Endothelial cell of umbilical vein (primary cell): Measurements from ENCODE around the gene ATG12. TPM values are rescaled to one million over a fixed set of nuclear protein-coding genes. Genes with fewer than 3 reads are reported as not detected.

ENCODE experiments used
- Bru-seq: library from RNA; stranded (reverse); fragments of 400-500 nt; gene quantifications from one replicate; lab custom pipeline; 2021; lab: Mats Ljungman, UMichigan
- BruChase-seq, 2 experiments: library from RNA; stranded (reverse); fragments of 400-500 nt; gene quantifications; one replicate each; lab custom pipeline; 2021; lab: Mats Ljungman, UMichigan
- BruUV-seq: library from RNA; stranded (reverse); fragments of 400-500 nt; replicated peaks from 2 replicates; lab custom pipeline; 2021; lab: Mats Ljungman, UMichigan
- CTCF ChIA-PET: fragments of 300-600, 350-600 bp; sonication (Branson Sonifier 250); formaldehyde crosslinking; loops from one replicate; lab custom pipeline; 2021; ENCODE audit warnings: antibody characterized with exemption, inconsistent platforms; lab: Charles Lee
- POLR2A ChIA-PET: fragments of 300-600, 350-600 bp; sonication (Branson Sonifier 250); formaldehyde crosslinking; loops from one replicate; lab custom pipeline; 2021; ENCODE audit warnings: antibody characterized with exemption, inconsistent platforms; lab: Charles Lee
- DNase-seq: peaks from one replicate; pipeline ENCODE4 v3.0.0-alpha.2; 2011; ENCODE audit warnings: low read depth, low spot score
- FAIRE-seq: peaks from 2 replicates; lab custom pipeline; 2011; peaks lifted over from hg19 to GRCh38; lab: Jason Lieb, UNC
- H2AFZ ChIP-seq: 2 replicates; pipeline ENCODE4 v1.6.0; 2012; ENCODE audit warnings: low read depth, low read length, control low read depth, inconsistent platforms
- H3K27ac ChIP-seq: 2 replicates; pipeline ENCODE4 v1.5.1; 2011; ENCODE audit warnings: low read depth, mild to moderate bottlenecking, control low read depth, low read length, moderate library complexity; ENCODE audit not compliant: insufficient read depth
- H3K27me3 ChIP-seq, 2 experiments: 2 replicates each; pipeline versions ENCODE4 v1.6.0 to v1.6.1; 2011; ENCODE audit warnings: low read length in 2 of 2, mixed read lengths in 1 of 2; ENCODE audit not compliant: control insufficient read depth in 2 of 2, insufficient read depth in 2 of 2
- H3K36me3 ChIP-seq, 2 experiments: 2 replicates in 1 of 2; 3 replicates in 1 of 2; pipeline ENCODE4 v1.5.1; 2011; ENCODE audit warnings: low read length in 2 of 2, mild to moderate bottlenecking in 1 of 2, moderate library complexity in 1 of 2; ENCODE audit not compliant: control insufficient read depth in 2 of 2, insufficient read depth in 2 of 2; ENCODE audit errors: extremely low read depth in 1 of 2
- H3K4me1 ChIP-seq: 3 replicates; pipeline ENCODE4 v1.5.1; 2011; ENCODE audit warnings: mild to moderate bottlenecking, low read length; ENCODE audit not compliant: control insufficient read depth, insufficient read depth; ENCODE audit errors: extremely low read depth
- H3K4me2 ChIP-seq: 2 replicates; pipeline ENCODE4 v1.6.1; 2011; ENCODE audit warnings: low read length, control low read depth, mixed read lengths; ENCODE audit not compliant: insufficient read depth
- H3K4me3 ChIP-seq, 3 experiments: fragments of 200-600 bp in 1 of 3; sonication (generic), shearing (Covaris generic) in 1 of 3; replicated peaks in 1 of 3; 2 replicates each; pipeline ENCODE4 v1.5.1; 2011 to 2016; ENCODE audit warnings: control low read depth in 3 of 3, low read length in 3 of 3, mild to moderate bottlenecking in 2 of 3, inconsistent platforms in 1 of 3, low read depth in 1 of 3, moderate library complexity in 1 of 3; ENCODE audit not compliant: insufficient read depth in 1 of 3
- H3K79me2 ChIP-seq: 2 replicates; pipeline ENCODE4 v1.6.0; 2012; ENCODE audit warnings: low read length, inconsistent platforms; ENCODE audit not compliant: control insufficient read depth, insufficient read depth
- H3K9ac ChIP-seq: replicated peaks from 2 replicates; pipeline ENCODE3; 2011; ENCODE audit warnings: low read length, control low read depth; ENCODE audit not compliant: insufficient read depth; ENCODE audit errors: extremely low read depth
- H3K9me1 ChIP-seq: replicated peaks from 3 replicates; pipeline ENCODE4 v1.6.0; 2011; ENCODE audit warnings: mild to moderate bottlenecking, low read length; ENCODE audit not compliant: control insufficient read depth, insufficient read depth; ENCODE audit errors: extremely low read depth
- H3K9me3 ChIP-seq: replicated peaks from 2 replicates; pipeline ENCODE4 v1.5.1; 2012; ENCODE audit warnings: low read length, inconsistent platforms; ENCODE audit not compliant: control insufficient read depth, insufficient read depth
- H4K20me1 ChIP-seq: replicated peaks from 2 replicates; pipeline ENCODE3; 2011; ENCODE audit warnings: mild to moderate bottlenecking, low read length; ENCODE audit not compliant: control insufficient read depth, insufficient read depth; ENCODE audit errors: extremely low read depth
- CTCF ChIP-seq, 2 donors: IDR thresholded peaks; 1 replicate in 1 of 2; 2 replicates in 1 of 2; pipeline ENCODE4 v1.5.1; 2011; ENCODE audit warnings: low read length in 2 of 2, mild to moderate bottlenecking in 2 of 2, moderate library complexity in 2 of 2, control low read depth in 1 of 2, inconsistent platforms in 1 of 2, low read depth in 1 of 2; ENCODE audit not compliant: insufficient read depth in 1 of 2; ENCODE audit errors: extremely low read depth in 1 of 2
- EZH2 ChIP-seq: IDR thresholded peaks from 2 replicates; pipeline ENCODE4 v1.6.1; 2012; ENCODE audit warnings: borderline replicate concordance, low read depth, mild to moderate bottlenecking, moderate library complexity, low read length, inconsistent platforms; ENCODE audit not compliant: severe bottlenecking
- FOS ChIP-seq: IDR thresholded peaks from 2 replicates; pipeline ENCODE4 v1.6.1; 2011; ENCODE audit warnings: mild to moderate bottlenecking, low read length, moderate library complexity, borderline replicate concordance; ENCODE audit not compliant: insufficient read depth
- GATA2 ChIP-seq: IDR thresholded peaks from 2 replicates; pipeline ENCODE4 v1.7.0; 2011; ENCODE audit warnings: low read depth, mild to moderate bottlenecking, moderate library complexity, mixed read lengths, low read length; ENCODE audit not compliant: insufficient read length, insufficient read depth
- JUN ChIP-seq: IDR thresholded peaks from 2 replicates; pipeline ENCODE4 v1.6.1; 2011; ENCODE audit warnings: borderline replicate concordance, low read depth; ENCODE audit not compliant: insufficient read length, insufficient read depth
- MAX ChIP-seq: IDR thresholded peaks from 2 replicates; pipeline ENCODE4 v1.6.1; 2011; ENCODE audit not compliant: insufficient read depth, insufficient read length
- MYC ChIP-seq: IDR thresholded peaks from one replicate; pipeline ENCODE4 v1.6.1; 2011; ENCODE audit warnings: mild to moderate bottlenecking, low read depth, low read length
- POLR2A ChIP-seq: IDR thresholded peaks from 2 replicates; pipeline ENCODE4 v1.6.1; 2012; ENCODE audit warnings: low read depth, mild to moderate bottlenecking, control low read depth, low read length
- POLR2AphosphoS5 ChIP-seq: IDR thresholded peaks from 2 replicates; pipeline ENCODE4 v1.6.1; 2012; ENCODE audit warnings: low read depth, mild to moderate bottlenecking, control low read depth, low read length, moderate library complexity; ENCODE audit not compliant: insufficient read depth
- dilution Hi-C: fragments of 300-500 bp; cut with MboI; formaldehyde crosslinking; loops from one replicate; pipeline ENCODE4 v1.15.0; 2019; ENCODE audit warnings: low sequenced_read_pairs; ENCODE audit not compliant: extremely low pct_ligation_motif_present
- intact Hi-C: fragments of 100-400 bp; cut with micrococcal nuclease; formaldehyde crosslinking; loops from one replicate; pipeline ENCODE4 v1.10.0; 2022
- long read RNA-seq: library from polyadenylated mRNA; stranded (forward); transcript quantifications from one replicate; pipeline ENCODE4 v2.0.0, GENCODE V29; 2021
- polyA minus RNA-seq, 3 experiments: library from RNA; depleted of rRNA, polyadenylated mRNA; stranded (reverse); fragments of >200 nt; gene quantifications; 1 replicate in 1 of 3; 2 replicates in 2 of 3; pipeline ENCODE4 v1.2.3, GENCODE V29; 2011
- polyA plus RNA-seq, 4 experiments: library from polyadenylated mRNA; depleted of rRNA in 3 of 4; stranded (reverse) in 3 of 4; unstranded in 1 of 4; fragments of >200 nt; gene quantifications; 2 replicates each; pipeline versions ENCODE4 v1.2.1 to v1.2.3, GENCODE V29; 2011 to 2012; ENCODE audit warnings: missing spikeins in 1 of 4
- total RNA-seq: library from RNA; stranded (reverse); gene quantifications from 2 replicates; pipeline ENCODE4 v1.2.3, GENCODE V29; 2021

The ATG12 gene
- 50.3 and 62.0 TPM in 2 replicates for total RNA-seq
- 18.9 and 27.5 TPM in 2 replicates for polyA plus RNA-seq
- 47.6 and 52.6 TPM in 2 replicates for polyA plus RNA-seq (2011; cell fraction: cytosol; rRNA removed)
- polyA plus RNA-seq (2011; cell fraction: nucleus; rRNA removed): 52.1 and 71.9 TPM in 2 replicates
- 56.9 and 76.2 TPM in 2 replicates for polyA plus RNA-seq (2012)
- polyA minus RNA-seq: 20.1 and 35.6 TPM in 2 replicates
- polyA minus RNA-seq (2011; cell fraction: cytosol; rRNA and poly(A)+ RNA removed): 13.9 TPM
- polyA minus RNA-seq (2011; cell fraction: nucleus; rRNA and poly(A)+ RNA removed): 69.9 and 104 TPM in 2 replicates
- Bru-seq, nascent RNA: percentile 96 among the genes with signal in this experiment
- BruChase-seq, experiment 1, labeled RNA remaining after a 6-hour chase: percentile 96 among the genes with signal in this experiment
- BruChase-seq, experiment 2, labeled RNA remaining after a 2-hour chase: percentile 97 among the genes with signal in this experiment
- long read RNA-seq, full-length matches to known transcripts: 214 of 227 reads
- long read RNA-seq, partial matches to known transcripts: 1 of 227 reads
- long read RNA-seq, other reads (novel, unspliced or antisense): 12 of 227 reads

- H3K9me3 ChIP-seq: no peaks in the 10 kb centered on the region
- ChIA-PET CTCF (interaction anchor here (1.6 to 3.6 kb wide), 3 partner anchors 46 to 226 kb away, joined by 5 to 47 read pairs (median 15); no protein-coding TSS in a partner anchor), POLR2A (interaction anchor here (0.6 kb wide), 2 partner anchors 9 to 455 kb away, joined by 4 to 5 read pairs; no protein-coding TSS in a partner anchor)
- peaks cover 78% of the 10 kb centered on the region for H3K79me2 ChIP-seq
- peaks cover 41% of the 10 kb centered on the region for H3K4me1 ChIP-seq
- peaks cover 7% of the 10 kb centered on the region for H4K20me1 ChIP-seq
- peak within 1 kb of the TSS; percentile 89 for H2AFZ ChIP-seq
- H3K36me3 ChIP-seq: peaks cover 0 to 6% of the 10 kb centered on the region in 2 experiments
- no peaks in the 10 kb centered on the region for H3K27me3 ChIP-seq
- peak within 1 kb of the TSS; percentile 86 for H3K27ac ChIP-seq
- TSS peak; percentile 58 for BruUV-seq
- no peak for TF ChIP-seq CTCF (IDR thresholded peaks at IDR 0.05; ENCODE audit: extremely low read depth in 1 of 2, insufficient read depth in 1 of 2, low read depth in 1 of 2, low read length in 2 of 2)
- TF ChIP-seq FOS: no peak
- no peak for TF ChIP-seq JUN
- TF ChIP-seq EZH2: no peak
- TF ChIP-seq MAX: no peak
- peak; percentile 53 for TF ChIP-seq MYC
- TF ChIP-seq GATA2: no peak
- peak; percentile 91 for TF ChIP-seq POLR2A
- TF ChIP-seq POLR2AphosphoS5: no peak
- H3K9me1 ChIP-seq: no peaks in the 10 kb centered on the region
- peak; percentile 82 for FAIRE-seq
- DNase-seq: peak; percentile 95
- peak within 1 kb of the TSS; percentile 84 for H3K9ac ChIP-seq
- peak within 1 kb of the TSS; percentile 98 for H3K4me2 ChIP-seq
- intact Hi-C loops (loop anchor here (1.0 to 10.0 kb wide), 7 partner anchors 31 to 667 kb away; partner anchors contain the start of genes ARL14EPL, CCDC112, FEM1C and LVRN), dilution Hi-C loops (no loop called here)
- peak within 1 kb of the TSS; percentile 66 to 90 (median 67) for H3K4me3 ChIP-seq
These were observed at the start of gene ATG12, which contains the start of gene AP3S1 for GRCh38 chr5:115841382-115842088. Gene ATG12 (minus strand): TSS chr5:115841565. CDS start chr5:115841552, 13 bp downstream. Gene AP3S1 (plus strand): TSS chr5:115841935. CDS start chr5:115842038, 103 bp downstream.
